GM20000 (cell line): ENCODE data around the gene MPPED1.

Experiments used
- DNase-seq: peaks from one replicate; pipeline ENCODE4 v3.0.0; 2012; ENCODE audit warnings: low spot score
- CTCF ChIP-seq: IDR thresholded peaks from 2 replicates; pipeline ENCODE4 v1.5.1; 2012; ENCODE audit warnings: mild to moderate bottlenecking, control low read depth; ENCODE audit errors: extremely low read depth, missing control alignments

Gene MPPED1

GRCh38 chr22:43474161-43475101 lies 62.6 kb downstream of the MPPED1 start:
- DNase-seq: no peak
- TF ChIP-seq CTCF: no peak

- TF ChIP-seq CTCF: no peak
- no peak for DNase-seq
Observed at GRCh38 chr22:43475549-43476076, 63.8 kb downstream of the MPPED1 start.

GRCh38 chr22:43476341-43476740 lies 64.5 kb downstream of the MPPED1 start:
- no peak for DNase-seq

GRCh38 chr22:43476751-43477725 lies 65.2 kb downstream of the MPPED1 start:
- no peak for TF ChIP-seq CTCF
- DNase-seq: no peak

More at GRCh38 chr22:43476341-43476740, 64.5 kb downstream of the MPPED1 start:
- TF ChIP-seq CTCF: no peak

GRCh38 chr22:43477966-43478365 lies 66.2 kb downstream of the MPPED1 start:
- DNase-seq: no peak
- TF ChIP-seq CTCF: no peak

- no peak for TF ChIP-seq CTCF
- no peak for DNase-seq
Observed at GRCh38 chr22:43478621-43479300, 66.9 kb downstream of the MPPED1 start.
